Cardiac muscle cell (in vitro differentiated cells and primary cell): ENCODE results near the gene SDK2. TPM values are rescaled to one million over a fixed set of nuclear protein-coding genes. Genes with fewer than 3 reads are reported as not detected.

Source experiments
- DNase-seq, 2 donors: peaks; one replicate each; pipeline versions ENCODE4 v3.0.0 to v3.0.0-alpha.2; 2010 to 2017; ENCODE audit warnings: low read depth in 1 of 2, low spot score in 1 of 2
- H3K27ac ChIP-seq: fragments of 200-600 bp; sonication (generic); 2 replicates; pipeline ENCODE4 v1.5.1; 2016
- H3K27me3 ChIP-seq: fragments of 200-600 bp; sonication (generic); 2 replicates; pipeline ENCODE4 v1.6.0; 2016; ENCODE audit warnings: control low read depth
- H3K36me3 ChIP-seq: fragments of 200-600 bp; sonication (generic); 2 replicates; pipeline ENCODE4 v1.5.1; 2016; ENCODE audit warnings: control low read depth
- H3K4me1 ChIP-seq: fragments of 200-600 bp; sonication (generic); 2 replicates; pipeline ENCODE4 v1.8.1; 2017; ENCODE audit warnings: low read depth, mild to moderate bottlenecking, mixed run types
- H3K4me3 ChIP-seq: fragments of 200-600 bp; sonication (generic); 2 replicates; pipeline ENCODE4 v1.5.1; 2016; ENCODE audit warnings: mild to moderate bottlenecking
- H3K9me3 ChIP-seq: fragments of 200-600 bp; sonication (generic); 2 replicates; pipeline ENCODE4 v1.5.1; 2017; ENCODE audit warnings: low read depth, mild to moderate bottlenecking, control low read depth
- CTCF ChIP-seq: IDR thresholded peaks from 2 replicates; pipeline ENCODE4 v1.5.1; 2012; ENCODE audit warnings: low read depth, mild to moderate bottlenecking, low read length
- polyA plus RNA-seq: library from polyadenylated mRNA; unstranded; fragments of >200 nt; fragmentation: Nextera tagmentation; extraction: Ambion mirVana; gene quantifications from 2 replicates; pipeline ENCODE4 v1.2.1, GENCODE V29; 2016
- total RNA-seq: library from RNA; depleted of rRNA; stranded (reverse); fragments of >200 nt; gene quantifications from 2 replicates; pipeline ENCODE4 v1.2.3, GENCODE V29; 2016

The SDK2 gene
- total and polyA plus RNA-seq, 2 experiments from 2014 or later, result 11.8 to 46.8 TPM

DNA sequence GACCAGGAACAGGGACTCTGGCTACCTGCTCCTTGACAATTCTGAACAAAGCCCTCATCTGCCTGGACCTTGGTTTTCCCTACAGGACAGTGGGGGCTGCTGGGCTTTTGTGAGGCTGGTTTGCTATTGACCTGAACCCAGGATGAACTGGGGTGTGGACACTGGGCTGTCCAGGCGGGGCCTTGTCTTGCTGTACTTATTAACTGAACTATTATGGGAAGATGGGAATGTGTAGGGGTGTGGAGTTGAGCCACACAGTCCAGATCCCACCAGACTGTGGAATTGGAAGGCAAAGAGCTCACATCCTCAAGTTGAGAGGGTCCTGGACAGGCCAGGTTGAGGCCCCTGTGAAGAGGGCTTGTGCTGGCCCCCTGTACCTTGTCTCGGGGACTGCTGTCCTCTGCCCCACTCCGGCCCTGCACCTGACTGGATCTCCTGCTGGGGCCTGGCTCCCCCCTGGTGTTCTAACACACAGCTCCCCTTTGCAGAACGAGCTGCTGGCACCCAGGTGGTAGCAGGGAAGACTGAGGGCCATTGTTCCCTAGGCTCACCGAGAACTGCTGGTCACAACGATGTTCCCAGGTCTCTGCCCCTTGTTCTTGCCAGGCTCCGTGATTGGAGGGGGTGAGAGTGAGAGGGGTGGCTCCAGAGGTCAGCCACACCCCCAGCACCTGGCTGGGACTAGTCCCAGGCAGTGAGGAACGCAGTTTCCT lies 280.6 kb downstream of the SDK2 start:
- DNase-seq, result no peak
- TF ChIP-seq CTCF, result no peak

DNA sequence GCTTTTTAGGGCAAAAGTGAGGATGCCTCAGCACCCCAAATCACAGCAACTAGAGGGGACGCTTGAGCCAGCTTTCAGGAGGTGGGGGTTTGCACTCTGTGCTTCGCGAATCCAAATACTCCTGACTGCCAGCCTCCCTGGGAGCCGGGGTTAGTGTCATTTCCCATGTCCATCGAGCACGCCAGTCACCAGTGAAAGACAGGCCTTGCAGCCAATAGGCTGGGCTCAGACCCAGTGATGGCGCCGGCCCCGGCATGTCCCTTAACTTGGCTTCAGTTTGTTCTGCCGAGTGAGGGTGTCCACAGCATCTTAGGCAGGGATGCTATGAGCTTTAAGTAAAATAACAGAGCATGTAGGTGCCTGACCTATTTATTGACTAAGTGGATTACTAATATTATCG lies 281.5 kb downstream of the SDK2 start:
- no peak for TF ChIP-seq CTCF
- no peaks in the 10 kb centered on the region for H3K27me3 ChIP-seq
- no peak overlapping the region for H3K4me3 ChIP-seq
- H3K4me1 ChIP-seq, result no peaks in the 10 kb centered on the region
- H3K36me3 ChIP-seq, result no peaks in the 10 kb centered on the region
- H3K27ac ChIP-seq, result no peak overlapping the region
- no peak for DNase-seq
- H3K9me3 ChIP-seq, result no peaks in the 10 kb centered on the region

More for the DNA sequence above, 280.6 kb downstream of the SDK2 start:
- H3K9me3 ChIP-seq, result no peaks in the 10 kb centered on the region
- no peak overlapping the region for H3K4me3 ChIP-seq
- H3K4me1 ChIP-seq, result no peaks in the 10 kb centered on the region
- H3K27ac ChIP-seq, result no peak overlapping the region
- no peaks in the 10 kb centered on the region for H3K27me3 ChIP-seq
- H3K36me3 ChIP-seq, result no peaks in the 10 kb centered on the region

- no peak for TF ChIP-seq CTCF
- Histone ChIP-seq H3K9me3 (no peaks in the 10 kb centered on the region), H3K4me1 (no peaks in the 10 kb centered on the region), H3K27me3 (no peaks in the 10 kb centered on the region), H3K27ac (no peak overlapping the region), H3K36me3 (no peaks in the 10 kb centered on the region), H3K4me3 (no peak overlapping the region)
- DNase-seq, result peak in 1 of 2 donors; percentile 50
Measured at GRCh38 chr17:73360961-73361761, 283.1 kb downstream of the SDK2 start.

DNA sequence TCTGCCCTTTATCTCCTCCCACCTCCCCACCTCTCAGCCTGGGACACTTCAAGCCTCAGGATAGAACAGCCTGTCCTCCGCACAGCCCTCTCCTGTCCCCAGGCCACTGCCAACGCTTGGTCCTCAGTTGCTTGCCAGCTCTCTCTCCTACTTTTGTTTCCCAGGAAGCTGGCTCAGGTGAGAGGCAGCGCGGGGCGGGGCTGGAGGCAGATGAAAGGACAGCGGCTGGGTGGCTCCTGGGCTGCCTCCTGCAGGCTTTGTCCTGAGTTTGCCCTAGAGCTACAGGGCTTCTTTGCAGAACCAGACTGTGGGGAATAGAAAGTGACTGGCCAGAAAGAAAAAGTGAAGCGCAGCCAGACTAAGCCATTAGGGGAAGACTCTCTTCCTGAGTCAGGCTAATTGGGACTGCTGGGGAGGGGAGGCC lies 284.2 kb downstream of the SDK2 start:
- no peaks in the 10 kb centered on the region for H3K36me3 ChIP-seq
- TF ChIP-seq CTCF, result no peak
- H3K4me3 ChIP-seq, result no peak overlapping the region
- no peaks in the 10 kb centered on the region for H3K9me3 ChIP-seq
- H3K27ac ChIP-seq, result no peak overlapping the region
- no peaks in the 10 kb centered on the region for H3K4me1 ChIP-seq
- no peak for DNase-seq
- H3K27me3 ChIP-seq, result no peaks in the 10 kb centered on the region

DNA sequence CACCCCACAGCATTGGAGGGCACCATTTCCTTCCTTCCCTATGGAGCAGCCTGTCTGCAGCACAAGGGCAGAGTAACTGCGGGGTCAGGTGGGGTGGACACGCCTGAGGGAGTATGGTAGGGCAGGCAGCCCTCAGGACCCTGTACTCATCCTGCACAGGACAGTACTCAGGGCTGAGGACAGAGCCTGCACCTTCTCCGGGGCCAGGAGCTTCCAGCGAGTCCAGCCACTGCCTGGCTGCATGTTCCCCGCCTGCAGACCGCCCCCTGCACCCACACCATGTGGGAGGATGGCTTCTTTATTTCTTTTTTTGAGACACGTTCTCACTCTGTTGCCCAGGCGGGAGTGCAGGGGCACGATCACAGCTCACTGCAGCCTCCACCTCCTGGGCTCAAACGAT lies 284.9 kb downstream of the SDK2 start:
- Histone ChIP-seq H3K9me3 (no peaks in the 10 kb centered on the region), H3K27ac (no peak overlapping the region), H3K4me1 (no peaks in the 10 kb centered on the region), H3K27me3 (no peaks in the 10 kb centered on the region), H3K36me3 (no peaks in the 10 kb centered on the region), H3K4me3 (no peak overlapping the region)
- no peak for TF ChIP-seq CTCF
- no peak for DNase-seq
